DLD1 (cell line): Measurements from ENCODE around the gene PISD.
"Not testable (repeated sequence)": the region's sequence is repeated elsewhere in the genome, so short reads cannot be mapped to it uniquely, and the experiment has no call there.

Experiments used
- in situ Hi-C: cut with HindIII; loops from 2 replicates; pipeline ENCODE4 v1.10.0; 2017; ENCODE audit warnings: low sequenced_read_pairs

PISD gene

DNA sequence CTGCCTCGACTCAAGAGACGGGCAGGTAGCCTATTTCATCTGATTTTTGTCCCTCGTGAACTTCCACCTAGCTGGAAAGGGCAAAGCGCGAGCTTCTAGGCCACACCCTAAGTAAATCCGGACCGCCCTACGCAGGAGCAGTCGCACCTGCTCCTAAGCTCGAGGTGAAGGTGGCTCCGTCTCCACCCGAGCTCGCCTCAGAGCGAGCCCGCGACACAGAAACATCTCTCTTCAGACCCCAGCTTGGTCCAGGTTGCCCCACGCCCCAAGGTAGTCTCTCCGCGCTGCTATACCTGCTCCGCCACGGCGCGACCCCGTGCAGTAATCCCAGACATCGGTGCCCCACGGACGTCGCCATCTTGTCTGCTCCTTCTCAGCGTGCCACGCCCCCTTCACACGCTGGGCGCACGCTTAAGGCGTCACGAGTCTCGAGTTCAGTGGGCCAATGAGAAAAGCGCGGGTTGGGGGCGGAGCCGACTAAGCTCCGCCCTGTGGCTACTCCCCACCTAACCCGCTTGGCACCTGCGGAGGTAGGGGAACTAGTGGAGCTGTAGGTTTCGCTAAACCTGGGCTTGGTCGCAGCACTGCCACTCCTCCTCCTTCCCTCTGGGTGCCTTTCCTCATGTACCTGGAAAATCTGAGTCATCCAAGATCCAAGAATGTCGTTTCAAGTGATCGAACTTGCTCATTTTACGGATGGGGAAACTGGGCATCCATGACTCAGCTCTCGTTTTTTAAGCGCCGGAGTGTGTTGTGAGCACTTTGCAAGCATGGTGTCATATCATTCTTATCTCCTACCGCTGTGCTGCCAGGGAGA lies at the start of gene PISD:
Gene PISD, minus strand, starts transcription at position 365 of the 817 bp plus-strand sequence. Its CDS starts 7 bp downstream, at position 358.
- in situ Hi-C loops = no loop called here

DNA sequence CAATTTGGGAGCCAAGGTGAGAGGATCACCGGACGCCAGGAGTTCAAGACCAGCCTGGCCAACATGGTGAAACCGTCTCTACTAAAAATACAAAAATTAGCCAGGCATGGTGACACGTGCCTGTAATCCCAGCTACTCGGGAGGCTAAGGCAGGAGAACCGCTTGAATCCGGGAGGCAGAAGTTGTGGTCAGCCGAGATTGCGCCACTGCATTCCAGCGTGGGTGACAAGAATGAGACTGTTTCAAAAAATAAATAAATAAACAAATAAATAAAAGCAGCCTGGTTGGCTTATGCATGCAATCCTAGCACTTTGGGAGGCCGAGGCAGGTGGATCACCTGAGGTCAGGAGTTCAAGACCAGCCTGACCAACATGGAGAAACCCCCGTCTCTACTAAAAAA lies 49.2 kb upstream of the PISD start:
- in situ Hi-C loops = loop anchor here (25.0 kb wide), 1 partner anchor 251 kb away; no protein-coding TSS in a partner anchor

- in situ Hi-C loops = loop anchor here (25.0 kb wide), 1 partner anchor 255 kb away; no protein-coding TSS in a partner anchor
Observed at GRCh38 chr22:31707519-31707918, 45.5 kb upstream of the PISD start.

GRCh38 chr22:31695423-31695822 lies 33.4 kb upstream of the PISD start:
- in situ Hi-C loops = no loop called here

- in situ Hi-C loops = not testable (repeated sequence)
Observed at GRCh38 chr22:31694046-31694445, 32.0 kb upstream of the PISD start.

DNA sequence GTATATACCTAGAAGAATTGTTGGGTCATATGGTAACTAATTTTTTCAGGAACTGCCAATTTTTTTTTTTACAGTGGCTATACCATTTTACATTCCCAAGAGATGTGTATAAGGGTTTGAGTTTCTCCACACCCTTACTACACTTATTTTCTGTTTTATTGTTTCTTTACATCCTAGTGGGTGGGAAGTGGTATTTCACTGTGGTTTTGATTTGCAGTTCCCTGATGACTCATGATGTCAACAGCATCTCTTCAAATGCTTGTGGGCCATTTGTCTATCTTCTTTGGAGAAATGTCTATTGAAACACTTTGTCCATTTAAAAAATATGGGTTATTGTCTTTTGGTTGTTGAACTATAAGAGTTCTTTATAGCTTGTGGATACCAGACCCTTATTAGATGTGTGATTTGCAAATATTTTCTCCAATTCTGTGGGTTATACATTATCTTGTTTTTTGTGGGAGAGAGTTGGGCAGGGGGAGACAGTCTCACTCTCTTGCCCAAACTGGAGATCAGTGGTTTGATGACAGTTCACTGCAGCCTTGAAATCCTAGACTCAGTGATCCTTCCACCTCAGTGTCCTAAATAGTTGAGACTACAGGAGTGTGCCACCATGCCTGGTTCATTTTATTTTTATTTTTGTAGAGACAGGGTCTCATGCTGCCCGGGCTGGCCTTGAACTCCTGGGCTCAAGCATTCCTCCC lies 30.3 kb upstream of the PISD start:
- in situ Hi-C loops = no loop called here

- in situ Hi-C loops = no loop called here
Observed at GRCh38 chr22:31691408-31691807, 29.4 kb upstream of the PISD start.

DNA sequence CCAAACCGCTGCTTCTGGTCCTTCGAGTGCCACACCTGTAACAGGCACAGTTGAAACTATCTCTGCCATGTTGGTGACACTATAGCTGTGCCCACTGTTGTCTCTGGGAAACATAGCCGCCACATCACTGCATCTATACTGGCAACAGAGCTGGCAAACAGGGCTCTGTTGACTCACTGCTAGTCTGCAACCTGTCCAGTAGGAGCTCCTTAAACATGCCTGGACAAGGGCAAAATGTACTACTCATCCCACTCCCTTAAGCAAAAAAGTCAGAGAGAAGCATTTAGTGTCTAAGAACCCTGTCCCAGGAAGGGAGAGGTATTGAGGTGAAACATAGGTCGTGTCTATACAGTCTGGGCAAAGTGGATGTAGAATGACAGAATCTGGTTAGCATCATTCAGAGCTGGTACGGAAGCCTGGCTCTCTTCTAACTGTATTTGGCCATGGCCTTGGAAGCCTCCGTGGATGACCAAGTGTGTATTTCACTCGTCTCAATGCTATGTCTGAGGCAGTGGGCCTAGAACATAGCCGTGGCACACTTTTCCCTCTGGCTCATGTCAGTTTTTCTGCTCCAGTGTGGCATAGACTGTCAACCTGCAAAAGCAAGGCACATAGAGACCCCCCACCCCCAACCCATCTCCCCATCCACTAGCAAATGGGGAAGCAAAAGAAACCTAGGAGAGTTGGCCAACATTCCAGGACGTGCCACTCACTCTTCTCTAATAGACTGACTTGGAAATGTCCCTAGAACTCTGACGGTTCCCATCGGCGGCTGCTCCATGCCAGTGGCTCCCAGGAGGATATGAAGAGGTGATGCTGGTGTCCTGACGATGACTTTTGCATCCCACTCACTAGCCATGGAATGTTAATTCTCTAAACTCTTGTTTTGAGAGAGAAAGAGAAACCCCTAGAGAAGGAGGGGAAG lies 21.4 kb upstream of the PISD start:
- in situ Hi-C loops = no loop called here

DNA sequence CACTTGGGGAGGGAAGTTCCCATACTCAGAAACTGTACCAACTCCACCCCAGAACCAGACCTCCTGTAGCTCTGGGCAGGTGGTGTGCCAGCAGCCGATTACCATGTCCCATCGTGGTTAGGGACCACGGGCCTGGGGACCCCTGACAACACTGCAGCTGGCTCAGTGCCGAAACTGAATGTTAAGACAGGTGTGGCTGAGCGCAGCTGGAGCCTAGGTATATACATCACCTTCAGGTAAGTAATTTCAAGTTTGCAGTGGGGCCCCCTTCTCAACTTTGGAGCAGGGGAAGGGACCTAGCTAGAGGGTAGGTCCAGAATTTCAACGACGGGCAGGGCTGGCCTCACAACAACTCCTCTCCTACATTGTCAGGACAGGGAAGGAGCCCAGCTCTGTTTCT lies 20.7 kb upstream of the PISD start:
- in situ Hi-C loops = no loop called here

GRCh38 chr22:31681349-31682345 lies 19.6 kb upstream of the PISD start:
- in situ Hi-C loops = no loop called here

DNA sequence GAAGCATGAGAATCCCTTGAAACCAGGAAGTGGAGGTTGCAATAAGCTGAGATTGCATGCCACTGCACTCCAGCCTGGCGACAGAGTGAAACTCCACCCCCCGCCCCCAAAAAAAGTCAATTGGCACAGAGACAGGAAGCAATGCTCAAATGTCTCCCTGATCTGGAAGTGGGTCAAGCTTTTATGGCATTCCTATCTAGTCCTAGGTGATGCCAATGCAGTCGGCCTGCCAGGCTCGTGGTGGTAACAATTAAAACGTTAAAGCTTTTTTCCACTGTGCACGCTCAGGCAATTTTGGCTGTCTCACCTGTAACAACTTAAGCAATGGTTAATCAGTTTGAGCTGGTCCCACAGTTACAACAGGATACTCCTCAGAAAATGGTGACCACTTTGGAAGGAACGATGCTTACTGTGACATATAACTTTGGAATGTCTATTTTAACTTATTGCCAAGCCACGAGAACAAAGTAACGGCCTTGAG lies 18.9 kb upstream of the PISD start:
- in situ Hi-C loops = no loop called here

GRCh38 chr22:31678748-31679147 lies 16.7 kb upstream of the PISD start:
- in situ Hi-C loops = no loop called here

DNA sequence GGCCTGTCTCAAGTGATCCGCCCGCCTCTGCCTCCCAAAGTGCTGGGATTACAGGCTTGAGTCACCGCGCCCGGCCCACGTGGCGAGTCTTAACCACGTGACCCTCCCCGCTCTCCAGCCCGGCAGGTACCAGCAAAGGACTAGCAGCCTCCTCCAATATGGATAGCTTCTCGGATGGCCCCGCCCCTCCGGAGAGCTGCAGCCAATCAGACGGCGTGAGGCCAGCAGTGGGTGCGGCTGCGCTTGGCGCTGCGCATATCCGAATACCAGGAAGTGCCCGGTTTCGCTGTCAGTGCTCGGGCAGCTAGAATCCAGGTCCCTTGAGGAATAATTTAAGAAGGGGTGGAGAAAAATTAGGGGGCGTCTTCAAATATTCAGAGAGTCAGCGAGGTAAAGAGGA lies 14.7 kb upstream of the PISD start:
- in situ Hi-C loops = no loop called here

DNA sequence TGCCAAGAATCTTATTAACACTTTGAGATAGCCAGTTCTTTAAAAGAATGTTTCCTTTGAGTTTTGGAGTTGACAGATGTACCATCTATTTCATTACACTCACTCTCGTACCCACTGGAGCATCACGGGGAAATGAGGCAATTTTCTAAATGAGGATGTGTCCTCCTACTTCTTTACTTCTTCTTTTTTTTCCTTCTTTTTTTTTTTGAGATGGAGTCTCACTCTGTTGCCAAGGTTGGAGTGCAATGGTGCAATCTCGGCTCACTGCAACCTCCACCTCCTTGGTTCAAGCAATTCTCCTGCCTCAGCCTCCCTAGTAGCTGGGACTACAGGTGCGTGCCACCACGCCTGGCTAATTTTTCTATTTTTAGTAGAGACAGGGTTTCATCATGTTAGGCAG lies 12.2 kb upstream of the PISD start:
- in situ Hi-C loops = not testable (repeated sequence)

- in situ Hi-C loops = not testable (repeated sequence)
Observed at GRCh38 chr22:31668849-31669248, 6.8 kb upstream of the PISD start.

DNA sequence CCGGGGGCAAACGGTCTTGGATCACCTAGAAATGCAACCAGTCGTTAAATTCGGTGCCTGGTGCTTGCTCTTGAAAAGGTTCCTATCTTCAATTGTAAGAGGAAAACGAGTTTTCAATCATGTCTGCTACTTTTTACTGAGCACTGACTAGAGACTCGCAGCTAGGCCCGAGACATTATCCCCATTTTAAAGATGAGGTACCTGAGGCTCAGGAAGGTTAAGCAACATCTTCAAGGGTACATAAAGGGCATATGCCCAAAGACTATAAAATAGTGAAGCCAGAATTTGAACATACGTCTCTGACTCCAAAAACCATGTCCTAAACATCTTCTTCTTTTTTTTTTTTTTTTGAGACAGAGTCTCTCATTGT lies 638 bp upstream of the PISD start:
- in situ Hi-C loops = no loop called here

DNA sequence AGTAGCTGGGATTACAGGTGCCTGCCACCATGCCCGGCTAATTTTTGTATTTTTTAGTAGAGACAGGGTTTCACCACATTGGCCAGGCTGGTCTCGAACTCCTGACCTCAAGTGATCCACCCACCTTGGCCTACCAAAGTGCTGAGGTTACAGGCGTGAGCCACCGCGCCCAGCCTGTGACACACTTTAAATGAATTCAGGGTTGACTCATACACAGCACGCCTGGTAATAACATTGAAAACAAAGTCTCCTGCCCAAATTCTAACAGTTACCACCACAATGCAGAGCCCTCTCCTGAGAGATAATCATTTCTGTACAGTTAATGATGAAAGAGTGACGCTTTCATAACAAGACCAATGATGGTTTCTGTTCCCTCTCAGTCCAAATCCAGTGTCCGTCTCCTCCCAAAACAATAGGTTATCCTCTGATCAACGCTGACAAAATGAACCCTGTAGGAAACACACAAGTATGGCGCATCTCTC lies 1.1 kb downstream of the PISD start:
- in situ Hi-C loops = not testable (repeated sequence)

- in situ Hi-C loops = no loop called here
Observed at GRCh38 chr22:31659246-31659645, 2.8 kb downstream of the PISD start.

GRCh38 chr22:31654408-31654807 lies 7.6 kb downstream of the PISD start:
- in situ Hi-C loops = no loop called here

- in situ Hi-C loops = no loop called here
Observed at GRCh38 chr22:31653944-31654343, 8.1 kb downstream of the PISD start.
